GM12873 (cell line): ENCODE results near the gene OSBPL10.

Source experiments
- TF ChIP-seq, protein P1 (sequence below): IDR thresholded peaks from 2 replicates; pipeline ENCODE4 v1.5.1; 2012; ENCODE audit warnings: low read depth, mild to moderate bottlenecking, moderate library complexity, low read length, control low read depth; ENCODE audit not compliant: insufficient read depth; ENCODE audit errors: missing control alignments

OSBPL10 gene

DNA sequence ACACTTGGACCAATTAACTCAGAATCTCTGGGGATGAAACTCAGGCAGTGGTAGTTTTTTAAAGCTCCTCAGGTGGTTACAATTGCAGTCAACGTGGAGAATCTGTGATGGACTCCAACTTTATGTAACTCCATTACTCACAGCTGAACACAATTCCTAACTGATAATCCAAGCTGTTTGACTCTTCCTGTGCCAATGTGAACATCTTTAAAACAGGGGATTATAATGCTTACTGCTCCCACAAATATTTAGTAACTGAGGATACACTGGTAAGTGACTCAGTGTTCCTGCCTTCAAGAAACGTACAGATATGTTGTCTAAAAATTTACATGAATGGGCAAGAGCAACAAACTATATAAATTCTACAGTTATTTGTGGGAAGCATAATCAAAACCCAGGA, 85.6 kb downstream of the OSBPL10 start:
- TF ChIP-seq, protein P1, sequence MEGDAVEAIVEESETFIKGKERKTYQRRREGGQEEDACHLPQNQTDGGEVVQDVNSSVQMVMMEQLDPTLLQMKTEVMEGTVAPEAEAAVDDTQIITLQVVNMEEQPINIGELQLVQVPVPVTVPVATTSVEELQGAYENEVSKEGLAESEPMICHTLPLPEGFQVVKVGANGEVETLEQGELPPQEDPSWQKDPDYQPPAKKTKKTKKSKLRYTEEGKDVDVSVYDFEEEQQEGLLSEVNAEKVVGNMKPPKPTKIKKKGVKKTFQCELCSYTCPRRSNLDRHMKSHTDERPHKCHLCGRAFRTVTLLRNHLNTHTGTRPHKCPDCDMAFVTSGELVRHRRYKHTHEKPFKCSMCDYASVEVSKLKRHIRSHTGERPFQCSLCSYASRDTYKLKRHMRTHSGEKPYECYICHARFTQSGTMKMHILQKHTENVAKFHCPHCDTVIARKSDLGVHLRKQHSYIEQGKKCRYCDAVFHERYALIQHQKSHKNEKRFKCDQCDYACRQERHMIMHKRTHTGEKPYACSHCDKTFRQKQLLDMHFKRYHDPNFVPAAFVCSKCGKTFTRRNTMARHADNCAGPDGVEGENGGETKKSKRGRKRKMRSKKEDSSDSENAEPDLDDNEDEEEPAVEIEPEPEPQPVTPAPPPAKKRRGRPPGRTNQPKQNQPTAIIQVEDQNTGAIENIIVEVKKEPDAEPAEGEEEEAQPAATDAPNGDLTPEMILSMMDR, result no peak

DNA sequence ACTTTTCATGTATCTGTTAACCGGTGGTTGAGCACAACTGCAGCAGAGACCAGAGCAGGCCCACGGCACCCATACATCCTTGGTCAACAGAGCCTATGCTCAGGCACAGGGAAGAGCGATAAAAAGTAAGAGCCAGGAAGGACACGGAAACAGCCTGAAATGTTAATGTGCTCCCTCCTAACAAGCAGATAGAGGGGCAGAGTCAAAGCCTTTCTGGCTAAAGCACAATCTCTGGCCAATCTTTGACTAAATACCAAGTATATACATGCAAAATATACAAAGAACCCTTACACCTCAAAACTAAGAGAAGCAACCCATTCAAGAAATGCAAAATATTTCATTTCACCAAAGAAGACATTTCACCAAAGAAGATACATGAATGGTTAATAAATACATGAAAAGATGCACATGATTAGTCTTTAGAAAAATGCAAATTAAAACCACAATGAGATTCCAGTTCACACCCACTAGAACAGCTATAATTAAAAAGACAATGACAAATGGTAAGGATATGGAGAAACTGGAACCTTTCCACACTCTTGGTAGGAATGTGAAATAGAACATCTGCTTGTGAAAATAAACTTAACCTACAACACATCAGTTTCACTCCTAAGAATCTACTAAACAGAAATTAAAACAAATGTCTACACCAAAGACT, 88.0 kb downstream of the OSBPL10 start:
- TF ChIP-seq, protein P1, result no peak

DNA sequence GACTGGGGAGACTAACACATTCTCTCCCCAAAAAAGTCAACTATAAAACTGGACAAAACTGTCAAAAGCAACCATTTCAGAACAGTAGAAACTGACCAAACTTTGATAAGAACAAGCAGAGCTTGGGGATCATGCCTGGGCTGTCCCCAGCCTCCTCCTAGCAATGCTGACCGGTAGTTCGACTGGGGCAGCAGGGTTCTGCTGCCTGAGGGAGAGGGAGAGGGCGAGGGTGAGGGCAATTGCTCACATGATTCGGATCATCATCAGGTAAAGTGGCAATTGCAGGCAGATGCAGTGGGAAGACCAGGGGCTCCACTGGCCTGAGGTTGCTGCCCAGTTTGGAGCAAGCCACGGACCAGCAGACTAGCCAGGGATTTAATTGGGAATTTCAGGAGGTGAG, 88.6 kb downstream of the OSBPL10 start:
- TF ChIP-seq, protein P1, result no peak

DNA sequence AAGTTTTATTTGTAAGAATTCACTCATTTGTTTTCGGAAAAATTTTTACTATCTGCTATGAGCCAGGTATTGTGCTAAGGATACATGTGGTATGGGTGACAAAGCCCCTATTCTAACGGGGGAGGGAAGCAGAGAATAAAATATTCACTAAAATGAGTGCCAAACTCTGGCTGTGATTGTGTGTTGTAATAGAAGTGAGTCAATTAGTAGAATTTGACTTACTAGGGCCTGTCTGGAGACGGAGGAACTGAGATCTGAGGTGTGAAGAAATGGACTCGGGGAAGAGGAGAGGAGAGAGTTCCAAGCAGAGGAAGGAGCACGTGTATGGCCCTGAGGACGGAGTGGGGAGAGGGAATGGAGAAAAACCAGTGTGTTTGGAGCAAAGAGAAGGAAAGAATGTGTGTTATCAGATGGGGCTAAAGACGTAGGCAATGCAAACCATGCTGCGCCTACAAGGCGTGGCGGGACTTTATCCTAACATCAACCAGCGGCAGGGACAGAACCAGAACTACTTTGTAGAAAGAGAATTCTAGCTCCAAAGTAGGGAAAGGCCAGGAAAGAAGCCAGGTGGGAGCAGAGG, 89.1 kb downstream of the OSBPL10 start:
- TF ChIP-seq, protein P1, result no peak

DNA sequence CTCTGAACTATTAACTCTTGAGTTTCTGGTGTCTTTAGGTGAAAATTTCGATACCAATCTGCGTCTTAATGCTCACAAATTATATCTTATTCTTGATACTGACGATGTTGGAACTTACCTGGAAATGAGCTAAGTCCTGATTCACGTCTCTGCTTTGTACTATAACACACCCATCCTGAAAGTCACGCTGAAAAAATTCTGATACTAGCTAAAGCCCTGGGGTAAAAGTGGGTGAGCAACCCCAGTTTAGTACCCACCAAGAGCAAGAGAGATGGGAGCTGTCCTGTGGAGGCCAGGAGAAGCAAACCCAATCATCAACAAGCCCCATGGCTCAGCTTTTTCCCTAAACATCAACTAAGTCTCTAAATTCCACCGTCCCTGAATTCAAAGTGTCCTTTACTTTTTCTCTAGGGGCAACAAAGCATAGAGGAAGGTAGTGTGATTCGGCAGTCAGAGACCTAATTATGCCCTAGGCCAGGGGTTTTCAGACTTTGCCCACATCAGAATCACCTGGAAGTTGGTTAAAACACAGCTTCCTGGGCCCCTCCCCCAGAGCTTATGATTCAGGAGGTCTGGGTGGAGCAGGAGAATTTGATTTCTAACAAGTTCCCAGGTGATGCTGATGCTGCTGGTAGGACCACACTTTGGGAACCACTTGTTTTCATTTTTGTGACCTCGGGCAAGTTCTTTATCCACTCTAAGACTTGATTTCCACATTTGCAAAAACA, 90.2 kb downstream of the OSBPL10 start:
- TF ChIP-seq, protein P1, result no peak

DNA sequence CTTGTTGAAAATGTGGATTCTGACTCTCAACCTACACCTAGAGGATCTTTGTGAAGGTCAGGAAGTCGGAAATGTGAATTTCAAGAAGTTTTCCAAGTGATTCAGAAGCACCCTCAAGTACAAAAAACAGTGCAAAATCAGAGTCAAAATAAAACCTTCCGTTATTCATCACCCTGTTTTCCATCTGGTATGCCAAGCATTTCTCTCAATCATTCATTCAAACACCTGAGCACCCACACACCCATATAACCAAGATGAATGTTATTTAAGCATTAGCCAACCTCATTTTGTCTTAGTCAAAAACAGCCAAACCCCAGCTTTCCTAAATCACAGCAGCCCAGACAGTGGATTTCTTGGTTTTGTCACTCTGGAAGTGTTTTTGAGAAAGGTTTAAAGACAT, 91.1 kb downstream of the OSBPL10 start:
- TF ChIP-seq, protein P1, result no peak

DNA sequence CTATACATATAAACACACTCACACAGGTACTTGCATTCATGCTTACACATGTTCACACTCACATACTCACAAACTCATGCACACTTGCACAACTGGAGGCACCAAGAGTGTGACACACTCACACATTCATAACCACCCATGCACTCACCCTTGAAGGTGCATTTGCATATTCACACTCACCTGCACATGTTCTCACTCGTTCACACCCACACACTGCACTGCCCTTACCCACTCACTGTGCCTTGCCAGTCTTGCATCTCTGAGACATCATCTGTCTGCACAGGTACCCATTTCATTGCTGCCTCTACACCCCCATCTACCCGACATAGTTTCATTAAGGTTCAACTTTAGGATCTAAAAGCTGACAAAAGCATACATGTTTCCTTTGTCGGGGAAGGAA, 95.8 kb downstream of the OSBPL10 start:
- TF ChIP-seq, protein P1, result no peak
